Nephron (organoid): Measurements from ENCODE around the gene SESTD1.
"Not testable (repeated sequence)": the region's sequence is repeated elsewhere in the genome, so short reads cannot be mapped to it uniquely, and the experiment has no call there.

Source experiments
- H3K27ac Mint-ChIP-seq, 3 experiments: 2 replicates each; pipeline ENCODE4 v1.8.0; 2020; ENCODE audit warnings: mixed read lengths in 3 of 3, mild to moderate bottlenecking in 2 of 3, moderate library complexity in 1 of 3
- H3K27me3 Mint-ChIP-seq: 2 replicates; pipeline ENCODE4 v1.8.0; 2021; ENCODE audit warnings: low read depth, mild to moderate bottlenecking, moderate library complexity, mixed read lengths
- H3K36me3 Mint-ChIP-seq: 2 replicates; pipeline ENCODE4 v1.8.0; 2020; ENCODE audit warnings: low read depth, mixed read lengths
- H3K4me1 Mint-ChIP-seq: 2 replicates; pipeline ENCODE4 v1.8.0; 2020; ENCODE audit warnings: mixed read lengths
- H3K4me3 Mint-ChIP-seq, 3 experiments: 2 replicates each; pipeline ENCODE4 v1.8.0; 2020; ENCODE audit warnings: mild to moderate bottlenecking in 3 of 3, mixed read lengths in 3 of 3, moderate library complexity in 2 of 3
- H3K9me3 Mint-ChIP-seq: 2 replicates; pipeline ENCODE4 v1.8.0; 2020; ENCODE audit warnings: mixed read lengths
- CTCF ChIP-seq, 3 experiments: fragments of 200-600 bp; sonication (generic); IDR thresholded peaks; one replicate each; pipeline ENCODE4 v1.5.0; 2021; ENCODE audit warnings: antibody characterized with exemption in 3 of 3; ENCODE audit not compliant: unreplicated experiment in 3 of 3

The SESTD1 gene

GRCh38 chr2:179222076-179222475, 42.6 kb downstream of the SESTD1 start:
- no peak for TF ChIP-seq CTCF (IDR thresholded peaks at IDR 0.05; ENCODE audit: unreplicated experiment in 3 of 3)
- Mint-ChIP-seq H3K4me3 (no peak overlapping the region), H3K27ac (no peak overlapping the region), H3K4me1 (peaks cover 9% of the 10 kb centered on the region), H3K9me3 (peaks cover 6% of the 10 kb centered on the region), H3K27me3 (no peaks in the 10 kb centered on the region), H3K36me3 (no peaks in the 10 kb centered on the region)

- H3K27ac Mint-ChIP-seq = no peak overlapping the region
- TF ChIP-seq CTCF (IDR thresholded peaks at IDR 0.05; ENCODE audit: unreplicated experiment in 3 of 3) = peak; percentile 76 to 85 (median 82)
Measured at GRCh38 chr2:179218848-179219594, 45.6 kb downstream of the SESTD1 start.

GRCh38 chr2:179214671-179215070, 50.0 kb downstream of the SESTD1 start:
- H3K4me1 Mint-ChIP-seq, H3K27me3 Mint-ChIP-seq, H3K27ac Mint-ChIP-seq, H3K4me3 Mint-ChIP-seq: not testable (repeated sequence)
- H3K9me3 Mint-ChIP-seq = peaks cover 45% of the 10 kb centered on the region
- H3K36me3 Mint-ChIP-seq = peaks cover 38% of the 10 kb centered on the region

More at GRCh38 chr2:179218848-179219594, 45.6 kb downstream of the SESTD1 start:
- no peaks in the 10 kb centered on the region for H3K27me3 Mint-ChIP-seq
- peaks cover 6% of the 10 kb centered on the region for H3K4me1 Mint-ChIP-seq
- H3K4me3 Mint-ChIP-seq = no peak overlapping the region
- H3K36me3 Mint-ChIP-seq = peaks cover 20% of the 10 kb centered on the region
- H3K9me3 Mint-ChIP-seq = peaks cover 20% of the 10 kb centered on the region

- no peaks in the 10 kb centered on the region for H3K4me1 Mint-ChIP-seq
- no peak overlapping the region for H3K27ac Mint-ChIP-seq
- no peak overlapping the region for H3K4me3 Mint-ChIP-seq
- peaks cover 55% of the 10 kb centered on the region for H3K9me3 Mint-ChIP-seq
- TF ChIP-seq CTCF (IDR thresholded peaks at IDR 0.05; ENCODE audit: unreplicated experiment in 3 of 3) = no peak
- H3K27me3 Mint-ChIP-seq = no peaks in the 10 kb centered on the region
- H3K36me3 Mint-ChIP-seq = peaks cover 54% of the 10 kb centered on the region
Measured at GRCh38 chr2:179211355-179211754, 53.3 kb downstream of the SESTD1 start.

GRCh38 chr2:179208277-179208676, 56.4 kb downstream of the SESTD1 start:
- H3K36me3 Mint-ChIP-seq = peaks cover 33% of the 10 kb centered on the region
- H3K9me3 Mint-ChIP-seq = peaks cover 41% of the 10 kb centered on the region
- H3K27me3 Mint-ChIP-seq, H3K27ac Mint-ChIP-seq, H3K4me3 Mint-ChIP-seq, H3K4me1 Mint-ChIP-seq: not testable (repeated sequence)

GRCh38 chr2:179207047-179207446, 57.6 kb downstream of the SESTD1 start:
- H3K27ac Mint-ChIP-seq = no peak overlapping the region
- H3K4me3 Mint-ChIP-seq = no peak overlapping the region
- H3K9me3 Mint-ChIP-seq = peaks cover 42% of the 10 kb centered on the region
- H3K27me3 Mint-ChIP-seq = no peaks in the 10 kb centered on the region
- H3K4me1 Mint-ChIP-seq = no peaks in the 10 kb centered on the region
- TF ChIP-seq CTCF (IDR thresholded peaks at IDR 0.05; ENCODE audit: unreplicated experiment in 3 of 3) = no peak
- H3K36me3 Mint-ChIP-seq = peaks cover 43% of the 10 kb centered on the region

- no peaks in the 10 kb centered on the region for H3K27me3 Mint-ChIP-seq
- no peak overlapping the region for H3K27ac Mint-ChIP-seq
- no peak for TF ChIP-seq CTCF (IDR thresholded peaks at IDR 0.05; ENCODE audit: unreplicated experiment in 3 of 3)
- H3K4me3 Mint-ChIP-seq = no peak overlapping the region
- H3K4me1 Mint-ChIP-seq = no peaks in the 10 kb centered on the region
- H3K9me3 Mint-ChIP-seq = peaks cover 27% of the 10 kb centered on the region
- H3K36me3 Mint-ChIP-seq = peaks cover 27% of the 10 kb centered on the region
Measured at GRCh38 chr2:179201869-179202268, 62.8 kb downstream of the SESTD1 start.

GRCh38 chr2:179195926-179196590, 68.6 kb downstream of the SESTD1 start:
- not testable (repeated sequence) for H3K4me3 Mint-ChIP-seq, H3K4me1 Mint-ChIP-seq, H3K27me3 Mint-ChIP-seq, H3K27ac Mint-ChIP-seq
- Mint-ChIP-seq H3K36me3 (peaks cover 58% of the 10 kb centered on the region), H3K9me3 (peaks cover 53% of the 10 kb centered on the region)
